Keratinocyte (primary cell): ENCODE measurements around the gene PMVK. TPM values are rescaled to one million over a fixed set of nuclear protein-coding genes. Genes with fewer than 3 reads are reported as not detected.

Experiments
- DNase-seq: peaks from one replicate; pipeline ENCODE4 v3.0.0-alpha.2; 2011; ENCODE audit warnings: low read depth, missing footprints, low spot score
- FAIRE-seq: peaks from 2 replicates; lab custom pipeline; 2011; peaks lifted over from hg19 to GRCh38; lab: Jason Lieb, UNC
- H2AFZ ChIP-seq: 2 replicates; pipeline ENCODE4 v1.6.0; 2012; ENCODE audit warnings: low read length, control low read depth, inconsistent platforms; ENCODE audit not compliant: control insufficient read depth
- H3K27ac ChIP-seq: 2 replicates; pipeline ENCODE4 v1.5.1; 2011; ENCODE audit warnings: low read length; ENCODE audit not compliant: control insufficient read depth, insufficient read depth
- H3K27me3 ChIP-seq: 3 replicates; pipeline ENCODE4 v1.6.0; 2011; ENCODE audit warnings: low read length; ENCODE audit not compliant: control insufficient read depth, insufficient read depth; ENCODE audit errors: extremely low read depth
- H3K36me3 ChIP-seq, 2 experiments: 2 replicates in 1 of 2; 3 replicates in 1 of 2; pipeline ENCODE4 v1.5.1; 2011; ENCODE audit warnings: low read length in 2 of 2, mild to moderate bottlenecking in 1 of 2; ENCODE audit not compliant: control insufficient read depth in 2 of 2, insufficient read depth in 2 of 2; ENCODE audit errors: extremely low read depth in 1 of 2
- H3K4me1 ChIP-seq: 3 replicates; pipeline ENCODE4 v1.5.1; 2011; ENCODE audit warnings: low read length; ENCODE audit not compliant: control insufficient read depth, insufficient read depth; ENCODE audit errors: extremely low read depth
- H3K4me2 ChIP-seq: 3 replicates; pipeline ENCODE4 v1.6.0; 2011; ENCODE audit warnings: low read depth, low read length; ENCODE audit not compliant: control insufficient read depth, insufficient read depth; ENCODE audit errors: extremely low read depth
- H3K4me3 ChIP-seq, 3 experiments: fragments of 200-600 bp in 1 of 3; sonication (generic) in 1 of 3; 2 replicates in 2 of 3; 3 replicates in 1 of 3; pipeline ENCODE4 v1.5.1; 2011 to 2016; ENCODE audit warnings: low read length in 3 of 3, mild to moderate bottlenecking in 3 of 3, control low read depth in 2 of 3, inconsistent platforms in 1 of 3, low read depth in 1 of 3, mixed read lengths in 1 of 3, mixed run types in 1 of 3, moderate library complexity in 1 of 3; ENCODE audit not compliant: control insufficient read depth in 2 of 3, insufficient read depth in 2 of 3; ENCODE audit errors: extremely low read depth in 1 of 3
- H3K79me2 ChIP-seq: 2 replicates; pipeline ENCODE4 v1.6.0; 2012; ENCODE audit warnings: low read length; ENCODE audit not compliant: control insufficient read depth, insufficient read depth
- H3K9ac ChIP-seq: 3 replicates; pipeline ENCODE4 v1.6.0; 2011; ENCODE audit warnings: low read length; ENCODE audit not compliant: control insufficient read depth, insufficient read depth; ENCODE audit errors: extremely low read depth
- H3K9me1 ChIP-seq: 3 replicates; pipeline ENCODE4 v1.6.0; 2011; ENCODE audit warnings: low read length; ENCODE audit not compliant: control insufficient read depth, insufficient read depth; ENCODE audit errors: extremely low read depth
- H3K9me3 ChIP-seq: 2 replicates; pipeline ENCODE4 v1.5.1; 2012; ENCODE audit warnings: low read depth, low read length; ENCODE audit not compliant: control insufficient read depth
- H4K20me1 ChIP-seq: 3 replicates; pipeline ENCODE4 v1.6.0; 2011; ENCODE audit warnings: low read length; ENCODE audit not compliant: control insufficient read depth, insufficient read depth; ENCODE audit errors: extremely low read depth
- CTCF ChIP-seq, 3 experiments: IDR thresholded peaks in 1 of 3; conservative IDR thresholded peaks in 1 of 3; optimal IDR thresholded peaks in 1 of 3; 2 replicates in 2 of 3; 3 replicates in 1 of 3; pipeline versions ENCODE3 to v1.5.1; 2011; ENCODE audit warnings: low read length in 3 of 3, mild to moderate bottlenecking in 3 of 3, moderate library complexity in 2 of 3, control low read depth in 1 of 3, inconsistent platforms in 1 of 3; ENCODE audit not compliant: insufficient read depth in 2 of 3; ENCODE audit errors: extremely low read depth in 1 of 3
- EZH2 ChIP-seq: IDR thresholded peaks from one replicate; pipeline ENCODE4 v1.6.1; 2012; ENCODE audit warnings: inconsistent platforms, mild to moderate bottlenecking, low read length, moderate library complexity
- dilution Hi-C: fragments of 300-500 bp; cut with MboI; formaldehyde crosslinking; loops from one replicate; pipeline ENCODE4 v1.7.0; 2020; ENCODE audit warnings: low sequenced_read_pairs; ENCODE audit not compliant: extremely low pct_ligation_motif_present
- polyA plus RNA-seq, 5 experiments: library from polyadenylated mRNA; depleted of rRNA in 3 of 5; stranded (reverse) in 3 of 5; stranded (forward) in 1 of 5; unstranded in 1 of 5; fragments of >200 nt; gene quantifications; 1 replicate in 1 of 5; 2 replicates in 3 of 5; 3 replicates in 1 of 5; pipeline versions ENCODE4 v1.2.1 to v1.2.3, GENCODE V29; 2011 to 2012; ENCODE audit warnings: missing spikeins in 2 of 5, low read depth in 1 of 5, low replicate concordance in 1 of 5

PMVK gene
- polyA plus RNA-seq, 1 donor (not counting 4 experiments of a cell fraction or from before 2014, with no cell fraction given): 25.1 TPM

- H4K20me1 ChIP-seq: no peaks in the 10 kb centered on the region
- H2AFZ ChIP-seq: peak within 1 kb of the TSS; percentile 75
- no peaks in the 10 kb centered on the region for H3K27me3 ChIP-seq
- peak within 1 kb of the TSS; percentile 87 for H3K9ac ChIP-seq
- H3K36me3 ChIP-seq: peaks cover 30 to 46% of the 10 kb centered on the region in 2 experiments
- peak within 1 kb of the TSS; percentile 62 to 96 (median 90) for H3K4me3 ChIP-seq
- H3K9me1 ChIP-seq: no peaks in the 10 kb centered on the region
- H3K27ac ChIP-seq: peak within 1 kb of the TSS; percentile 81
- FAIRE-seq (no peak), DNase-seq (no peak)
- dilution Hi-C loops: no loop called here
- TF ChIP-seq EZH2 (no peak), CTCF (optimal IDR thresholded peaks at IDR 0.05 in 1 of 3, IDR thresholded peaks at IDR 0.05 in 1 of 3, conservative IDR thresholded peaks at IDR 0.05 in 1 of 3; ENCODE audit: extremely low read depth in 1 of 3, insufficient read depth in 2 of 3, low read length in 3 of 3) (peak; percentile 31 to 62 (median 44))
- peak within 1 kb of the TSS; percentile 100 for H3K4me2 ChIP-seq
- H3K79me2 ChIP-seq: peaks cover 32% of the 10 kb centered on the region
- no peaks in the 10 kb centered on the region for H3K9me3 ChIP-seq
- H3K4me1 ChIP-seq: peaks cover 33% of the 10 kb centered on the region
Observed at GRCh38 chr1:154961207-154962155, 25.0 kb upstream of the PMVK start, which contains the start of gene PYGO2. PYGO2 (minus strand) TSS chr1:154961782; CDS start chr1:154961576, 206 bp downstream.

- H3K4me2 ChIP-seq: peak overlapping the region; percentile 100
- peak overlapping the region; percentile 81 for H3K27ac ChIP-seq
- peak overlapping the region; percentile 87 for H3K9ac ChIP-seq
- dilution Hi-C loops: no loop called here
- no peaks in the 10 kb centered on the region for H3K9me3 ChIP-seq
- H3K27me3 ChIP-seq: no peaks in the 10 kb centered on the region
- peaks cover 37% of the 10 kb centered on the region for H3K4me1 ChIP-seq
- no peak for TF ChIP-seq EZH2
- TF ChIP-seq CTCF (optimal IDR thresholded peaks at IDR 0.05 in 1 of 3, IDR thresholded peaks at IDR 0.05 in 1 of 3, conservative IDR thresholded peaks at IDR 0.05 in 1 of 3; ENCODE audit: extremely low read depth in 1 of 3, insufficient read depth in 2 of 3, low read length in 3 of 3): no peak
- peak overlapping the region; percentile 62 to 96 (median 90) for H3K4me3 ChIP-seq
- DNase-seq (no peak), FAIRE-seq (no peak)
- H3K36me3 ChIP-seq: peaks cover 22 to 37% of the 10 kb centered on the region in 2 experiments
- H3K79me2 ChIP-seq: peaks cover 24% of the 10 kb centered on the region
- H3K9me1 ChIP-seq: no peaks in the 10 kb centered on the region
- no peaks in the 10 kb centered on the region for H4K20me1 ChIP-seq
- H2AFZ ChIP-seq: peak overlapping the region; percentile 49
Observed at GRCh38 chr1:154960446-154961136, 24.1 kb upstream of the PMVK start.
